ENCODE measurements around the gene SPEF2.

DNA sequence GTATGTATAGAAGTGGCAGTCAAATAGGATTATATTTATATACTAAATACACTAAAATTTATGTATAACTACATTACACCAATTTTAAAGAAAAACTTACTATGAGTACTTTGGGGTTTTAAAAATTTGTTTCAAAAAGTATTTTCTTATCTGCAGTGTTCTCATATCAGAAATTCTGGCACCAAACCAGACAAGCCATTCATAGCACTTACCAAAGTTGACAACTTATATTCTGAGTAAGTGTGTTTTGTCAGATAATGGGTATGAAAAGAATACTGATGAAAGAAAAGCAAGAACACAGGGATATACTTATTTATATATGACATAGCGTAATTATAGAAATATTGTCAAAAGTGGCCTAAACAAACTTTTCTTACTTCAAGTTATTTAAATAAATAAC, 67.5 kb downstream of the SPEF2 start:
- no peak for TF ChIP-seq CTCF (IDR thresholded peaks at IDR 0.05)
- no peak for TF ChIP-seq POLR2A (IDR thresholded peaks at IDR 0.05)
- TF ChIP-seq POLR2AphosphoS5 (IDR thresholded peaks at IDR 0.05), result no peak
